Neural progenitor cell (in vitro differentiated cells): ENCODE measurements around the gene MIAT.

Source experiments
- EZH2 ChIP-seq: fragments of 200-600 bp; sonication (generic); IDR thresholded peaks from 2 replicates; pipeline ENCODE4 v1.6.1; 2017; ENCODE audit warnings: antibody characterized with exemption, mild to moderate bottlenecking, moderate library complexity
- EZH2phosphoT487 ChIP-seq: fragments of 200-600 bp; sonication (generic); IDR thresholded peaks from 2 replicates; pipeline ENCODE4 v1.6.1; 2017; ENCODE audit warnings: antibody characterized with exemption
- TF ChIP-seq, protein P1 (sequence below): fragments of 200-600 bp; sonication (generic); IDR thresholded peaks from 2 replicates; pipeline ENCODE4 v1.5.1; 2017; ENCODE audit warnings: antibody characterized with exemption, mild to moderate bottlenecking

DNA sequence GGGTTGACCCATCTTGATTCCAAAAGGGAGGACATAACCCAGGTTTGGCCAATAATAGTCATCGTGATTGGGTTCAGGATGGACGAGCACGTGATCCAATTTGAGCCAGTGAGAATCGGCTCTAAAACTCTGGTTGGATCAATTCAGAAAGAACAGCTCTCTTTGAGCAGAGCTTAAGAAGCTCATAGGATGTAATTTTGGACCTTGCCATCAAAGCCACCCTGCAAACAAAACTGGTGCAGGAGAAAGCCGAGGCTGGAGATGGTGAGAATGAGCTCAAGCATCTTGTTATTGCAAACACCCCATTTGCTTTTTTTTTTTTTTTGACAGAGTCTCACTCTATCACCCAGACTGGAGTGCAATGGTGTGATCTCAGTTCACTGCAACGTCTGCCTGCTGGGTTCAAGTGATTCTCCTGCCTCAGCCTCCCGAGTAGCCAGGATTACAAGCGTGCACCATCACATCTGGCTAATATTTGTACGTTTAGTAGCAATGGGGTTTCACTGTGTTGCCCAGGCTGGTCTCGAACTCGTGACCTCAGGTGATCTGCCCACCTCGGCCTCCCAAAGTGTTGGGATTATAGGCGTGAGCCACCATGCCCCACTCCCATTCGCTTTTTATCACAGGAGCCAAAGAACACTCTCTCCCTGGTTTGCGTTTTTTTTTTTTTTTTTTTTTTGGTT lies 13.8 kb upstream of the MIAT start:
- TF ChIP-seq, protein P1, sequence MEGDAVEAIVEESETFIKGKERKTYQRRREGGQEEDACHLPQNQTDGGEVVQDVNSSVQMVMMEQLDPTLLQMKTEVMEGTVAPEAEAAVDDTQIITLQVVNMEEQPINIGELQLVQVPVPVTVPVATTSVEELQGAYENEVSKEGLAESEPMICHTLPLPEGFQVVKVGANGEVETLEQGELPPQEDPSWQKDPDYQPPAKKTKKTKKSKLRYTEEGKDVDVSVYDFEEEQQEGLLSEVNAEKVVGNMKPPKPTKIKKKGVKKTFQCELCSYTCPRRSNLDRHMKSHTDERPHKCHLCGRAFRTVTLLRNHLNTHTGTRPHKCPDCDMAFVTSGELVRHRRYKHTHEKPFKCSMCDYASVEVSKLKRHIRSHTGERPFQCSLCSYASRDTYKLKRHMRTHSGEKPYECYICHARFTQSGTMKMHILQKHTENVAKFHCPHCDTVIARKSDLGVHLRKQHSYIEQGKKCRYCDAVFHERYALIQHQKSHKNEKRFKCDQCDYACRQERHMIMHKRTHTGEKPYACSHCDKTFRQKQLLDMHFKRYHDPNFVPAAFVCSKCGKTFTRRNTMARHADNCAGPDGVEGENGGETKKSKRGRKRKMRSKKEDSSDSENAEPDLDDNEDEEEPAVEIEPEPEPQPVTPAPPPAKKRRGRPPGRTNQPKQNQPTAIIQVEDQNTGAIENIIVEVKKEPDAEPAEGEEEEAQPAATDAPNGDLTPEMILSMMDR: no peak
- TF ChIP-seq EZH2phosphoT487 (no peak), EZH2 (no peak)
